PC-3 (cell line): ENCODE data around the gene SLCO2A1.

Experiments used
- EZH2 ChIP-seq: fragments of 300-600 bp; sonication (generic); IDR thresholded peaks from one replicate; pipeline ENCODE4 v1.6.1; 2017; ENCODE audit warnings: antibody characterized with exemption, mild to moderate bottlenecking, low read length; ENCODE audit not compliant: unreplicated experiment
- EZH2phosphoT487 ChIP-seq: fragments of 300-600 bp; sonication (generic); IDR thresholded peaks from 2 replicates; pipeline ENCODE4 v1.6.1; 2018; ENCODE audit warnings: mild to moderate bottlenecking, antibody characterized with exemption, low read length, borderline replicate concordance
- TF ChIP-seq, protein P1 (sequence below): fragments of 300-600 bp; sonication (generic); conservative IDR thresholded peaks from 2 replicates; pipeline ENCODE4 v1.5.1; 2017; ENCODE audit warnings: antibody characterized with exemption, low read depth, mild to moderate bottlenecking, low read length

DNA sequence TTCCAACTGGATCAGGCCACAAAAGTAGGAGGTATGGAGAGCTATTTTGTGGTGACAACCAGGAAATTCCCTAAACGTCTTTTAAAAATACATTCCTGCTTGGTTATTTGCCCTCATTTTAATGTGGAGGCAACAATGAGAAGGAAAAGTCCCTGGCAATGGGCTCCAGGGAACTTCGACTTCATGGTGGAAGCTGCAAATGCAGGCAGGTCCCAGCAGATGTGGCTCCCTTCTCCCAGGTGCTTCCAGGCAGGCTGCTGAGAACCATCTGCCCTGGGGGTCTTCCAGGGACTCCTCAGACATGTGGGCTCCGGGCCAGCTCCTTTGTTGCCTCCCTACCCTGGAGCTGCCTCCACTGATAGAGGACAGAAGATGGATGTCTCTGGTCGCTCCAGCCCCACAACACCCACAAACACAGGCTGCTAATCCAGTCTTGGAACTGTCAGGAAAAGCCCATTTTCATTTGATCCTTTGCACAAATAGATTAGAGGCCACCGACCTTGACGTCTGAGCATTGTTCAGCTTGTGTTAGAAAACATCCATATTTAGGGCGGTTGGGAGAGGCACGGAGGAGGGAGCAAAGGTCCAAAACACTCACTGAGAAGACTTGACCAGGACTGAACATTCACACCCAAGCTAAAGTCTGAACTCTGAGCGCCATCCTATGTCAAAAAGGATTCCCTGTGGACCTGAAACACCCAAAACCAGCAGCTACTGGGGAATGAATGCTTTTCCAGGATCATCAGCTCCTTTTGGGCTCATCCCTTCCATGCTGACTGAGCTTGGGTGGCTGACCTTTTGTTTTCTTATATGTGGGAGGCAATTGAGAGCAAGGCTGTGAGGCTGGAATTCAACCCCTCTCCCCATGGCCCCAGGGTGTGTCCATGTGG lies 30.2 kb upstream of the SLCO2A1 start:
- TF ChIP-seq, protein P1, sequence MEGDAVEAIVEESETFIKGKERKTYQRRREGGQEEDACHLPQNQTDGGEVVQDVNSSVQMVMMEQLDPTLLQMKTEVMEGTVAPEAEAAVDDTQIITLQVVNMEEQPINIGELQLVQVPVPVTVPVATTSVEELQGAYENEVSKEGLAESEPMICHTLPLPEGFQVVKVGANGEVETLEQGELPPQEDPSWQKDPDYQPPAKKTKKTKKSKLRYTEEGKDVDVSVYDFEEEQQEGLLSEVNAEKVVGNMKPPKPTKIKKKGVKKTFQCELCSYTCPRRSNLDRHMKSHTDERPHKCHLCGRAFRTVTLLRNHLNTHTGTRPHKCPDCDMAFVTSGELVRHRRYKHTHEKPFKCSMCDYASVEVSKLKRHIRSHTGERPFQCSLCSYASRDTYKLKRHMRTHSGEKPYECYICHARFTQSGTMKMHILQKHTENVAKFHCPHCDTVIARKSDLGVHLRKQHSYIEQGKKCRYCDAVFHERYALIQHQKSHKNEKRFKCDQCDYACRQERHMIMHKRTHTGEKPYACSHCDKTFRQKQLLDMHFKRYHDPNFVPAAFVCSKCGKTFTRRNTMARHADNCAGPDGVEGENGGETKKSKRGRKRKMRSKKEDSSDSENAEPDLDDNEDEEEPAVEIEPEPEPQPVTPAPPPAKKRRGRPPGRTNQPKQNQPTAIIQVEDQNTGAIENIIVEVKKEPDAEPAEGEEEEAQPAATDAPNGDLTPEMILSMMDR, result no peak
- no peak for TF ChIP-seq EZH2
- no peak for TF ChIP-seq EZH2phosphoT487
